H1 (cell line): Measurements from ENCODE around the gene KCNJ10. TPM values are rescaled to one million over a fixed set of nuclear protein-coding genes. Genes with fewer than 3 reads are reported as not detected.

ENCODE experiments used
- polyA plus RNA-seq, 7 experiments: library from polyadenylated mRNA; depleted of rRNA in 3 of 7; stranded (reverse) in 5 of 7; unstranded in 2 of 7; fragments of >200 nt in 5 of 7; fragments of 200-250 nt in 2 of 7; gene quantifications; 1 replicate in 5 of 7; 2 replicates in 1 of 7; 4 replicates in 1 of 7; pipeline versions ENCODE4 v1.2.1 to v1.2.3, GENCODE V29; 2011 to 2013; ENCODE audit warnings: missing spikeins in 2 of 7, mixed read lengths in 2 of 7
- total RNA-seq: library from RNA; stranded (reverse); fragmentation: NEBNext Ultra II Directional; extraction: Animal tissue kit (Norgen Biotek cat#: 25700); gene quantifications from 2 replicates; pipeline ENCODE4 v1.2.1, GENCODE V29; 2021
- TF ChIP-seq, protein P1 (sequence below): IDR thresholded peaks from 2 replicates; pipeline ENCODE4 v1.6.1; 2012; ENCODE audit warnings: low read length, inconsistent platforms
- TF ChIP-seq, protein P2 (sequence below): IDR thresholded peaks from 2 replicates; pipeline ENCODE4 v1.6.1; 2012; ENCODE audit warnings: inconsistent platforms

Gene KCNJ10
- total and polyA plus RNA-seq, 2 of the 8 experiments (the other 6 are each of a cell fraction or from before 2014, with no cell fraction given), result 1.7 to 2.4 TPM

GRCh38 chr1:160004001-160004400, 66.0 kb downstream of the KCNJ10 start (continued):
- TF ChIP-seq, protein P1, sequence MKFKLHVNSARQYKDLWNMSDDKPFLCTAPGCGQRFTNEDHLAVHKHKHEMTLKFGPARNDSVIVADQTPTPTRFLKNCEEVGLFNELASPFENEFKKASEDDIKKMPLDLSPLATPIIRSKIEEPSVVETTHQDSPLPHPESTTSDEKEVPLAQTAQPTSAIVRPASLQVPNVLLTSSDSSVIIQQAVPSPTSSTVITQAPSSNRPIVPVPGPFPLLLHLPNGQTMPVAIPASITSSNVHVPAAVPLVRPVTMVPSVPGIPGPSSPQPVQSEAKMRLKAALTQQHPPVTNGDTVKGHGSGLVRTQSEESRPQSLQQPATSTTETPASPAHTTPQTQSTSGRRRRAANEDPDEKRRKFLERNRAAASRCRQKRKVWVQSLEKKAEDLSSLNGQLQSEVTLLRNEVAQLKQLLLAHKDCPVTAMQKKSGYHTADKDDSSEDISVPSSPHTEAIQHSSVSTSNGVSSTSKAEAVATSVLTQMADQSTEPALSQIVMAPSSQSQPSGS, result no peak
- TF ChIP-seq, protein P2, sequence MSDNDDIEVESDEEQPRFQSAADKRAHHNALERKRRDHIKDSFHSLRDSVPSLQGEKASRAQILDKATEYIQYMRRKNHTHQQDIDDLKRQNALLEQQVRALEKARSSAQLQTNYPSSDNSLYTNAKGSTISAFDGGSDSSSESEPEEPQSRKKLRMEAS, result no peak
